Globus pallidus (tissue), 1 donor: ENCODE measurements around the gene PTPN20.
A peak's percentile ranks its signal among the peaks of the same experiment; 100 is the strongest.

Experiments used
- DNase-seq: peaks from one replicate; pipeline ENCODE4 v3.0.0-alpha.2; 2015; ENCODE audit warnings: low spot score

The PTPN20 gene

GRCh38 chr10:47034441-47035051 is 123.3 kb downstream of the PTPN20 start:
- DNase-seq: no peak

DNA sequence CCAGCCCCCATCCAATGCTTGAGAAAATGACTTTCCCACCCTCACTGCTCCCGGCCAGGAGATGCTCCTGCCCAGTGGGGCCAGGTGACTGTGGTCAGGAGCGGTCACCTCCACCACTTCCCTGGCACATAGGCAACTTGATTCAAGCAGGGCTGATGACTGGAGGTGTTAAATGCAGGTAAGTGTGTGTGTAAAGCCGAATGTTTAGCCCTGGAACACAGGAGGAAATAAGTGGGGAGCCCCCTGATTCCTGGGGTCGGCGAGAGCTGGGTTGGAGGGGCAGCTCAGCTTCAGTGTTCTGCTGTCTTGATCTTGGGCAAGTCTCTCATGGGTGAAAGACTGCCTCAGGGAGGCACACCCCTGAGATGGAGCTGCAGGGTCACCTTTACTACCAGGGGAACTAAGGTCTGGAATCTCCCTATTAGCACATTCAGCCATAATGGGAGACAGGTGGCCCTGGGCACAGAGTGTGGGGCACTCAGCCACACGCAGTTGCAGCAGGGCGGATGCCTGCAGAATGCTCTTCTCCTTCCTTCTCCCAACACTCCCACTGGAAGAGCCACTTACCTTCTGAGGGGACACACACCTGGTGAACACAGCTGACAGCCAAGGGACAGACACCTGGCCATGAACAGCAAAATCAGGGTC is 124.1 kb downstream of the PTPN20 start:
- DNase-seq: no peak

- DNase-seq: no peak
Observed at GRCh38 chr10:47035819-47036337, 124.7 kb downstream of the PTPN20 start.

- no peak for DNase-seq
Observed at GRCh38 chr10:47036771-47037170, 125.5 kb downstream of the PTPN20 start.

DNA sequence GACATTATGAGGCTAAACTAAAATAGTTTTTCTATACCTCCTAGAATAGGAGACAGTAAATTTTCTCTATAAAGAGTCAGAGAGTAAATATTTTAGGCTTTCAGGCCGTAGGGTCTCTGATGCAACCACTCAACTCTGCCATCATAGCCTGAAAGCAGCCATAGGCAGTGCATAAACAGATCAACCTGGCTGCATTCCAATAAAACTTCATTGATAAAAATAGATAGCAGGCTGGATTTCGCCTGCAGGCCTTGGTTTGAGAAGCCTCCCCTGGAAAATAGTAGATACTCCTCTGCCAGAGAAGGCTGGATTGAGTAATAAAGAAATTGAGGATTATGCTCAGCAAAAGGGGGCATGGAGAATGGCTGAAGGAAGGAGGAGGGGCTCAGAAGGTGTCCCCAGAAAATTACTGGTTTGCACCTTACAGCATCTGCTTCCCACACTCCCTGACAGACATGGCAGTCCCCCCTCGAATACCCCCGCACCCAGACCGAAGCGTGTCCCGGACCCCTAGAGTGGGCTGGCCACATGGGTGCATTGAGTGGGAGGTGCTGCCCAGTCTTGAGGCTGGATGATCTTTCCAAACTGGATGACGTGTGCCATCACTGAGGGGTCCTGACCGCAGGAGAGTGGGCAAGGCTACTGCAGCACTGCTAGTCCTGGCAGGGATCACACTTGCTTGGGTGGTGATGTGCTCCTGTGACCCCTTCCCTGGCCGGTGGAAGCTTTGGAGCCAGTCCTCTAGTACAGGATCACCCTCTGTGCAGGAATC is 126.6 kb downstream of the PTPN20 start:
- no peak for DNase-seq

DNA sequence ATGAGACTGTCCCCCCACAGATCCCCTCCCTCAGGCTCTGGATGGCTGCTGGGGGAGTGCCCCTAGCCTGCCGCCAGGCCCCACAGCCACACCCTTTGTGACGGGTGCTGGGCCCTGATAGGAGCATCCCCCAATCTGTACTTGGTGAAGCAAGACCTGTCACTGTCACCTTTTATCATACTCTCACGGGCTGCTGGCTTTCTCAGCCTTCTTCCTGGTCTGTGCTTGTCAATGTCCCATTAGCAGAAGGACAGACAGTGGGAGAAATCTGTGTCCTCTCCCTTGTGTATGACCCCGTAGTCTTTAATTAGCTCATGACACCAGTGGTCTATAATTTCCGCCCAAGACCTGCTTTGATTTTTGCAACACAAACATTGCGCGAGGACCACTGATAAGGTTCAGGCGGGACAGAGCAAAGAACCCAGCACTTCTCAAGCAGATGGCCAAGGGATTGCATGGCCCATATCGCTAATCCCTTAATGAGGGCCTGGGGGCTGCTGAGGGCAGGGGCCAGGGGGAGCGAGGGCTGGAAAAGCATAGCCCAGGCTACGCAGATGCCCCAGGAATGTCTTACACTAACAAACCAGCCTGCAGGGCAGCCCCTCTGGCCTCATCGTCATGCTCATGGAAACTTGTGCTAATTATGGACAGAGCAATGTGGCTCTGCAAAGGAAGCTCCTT is 127.8 kb downstream of the PTPN20 start:
- no peak for DNase-seq

GRCh38 chr10:47039562-47039913 is 128.3 kb downstream of the PTPN20 start:
- no peak for DNase-seq

DNA sequence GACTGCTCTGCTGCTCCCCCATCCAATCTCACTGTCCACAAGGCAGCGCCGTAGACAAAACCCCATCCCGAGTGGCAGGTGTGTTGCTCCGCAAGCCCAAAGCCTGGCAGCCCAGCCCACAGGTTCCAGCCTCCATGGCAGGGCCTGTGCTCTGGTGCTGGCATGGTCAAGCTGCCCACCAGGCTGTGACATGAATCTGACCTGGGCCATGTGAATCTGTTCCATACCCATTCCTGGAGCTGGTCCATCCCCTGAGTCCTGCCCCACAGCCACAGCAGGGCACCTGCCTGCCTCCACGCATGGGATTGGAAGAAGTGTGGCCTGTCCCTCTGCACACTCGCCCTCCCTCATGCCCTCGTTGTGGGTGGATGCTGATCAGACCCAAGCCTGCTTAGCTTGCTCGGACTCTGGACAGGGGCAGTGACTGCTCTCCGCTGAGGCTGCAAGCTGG is 128.8 kb downstream of the PTPN20 start:
- no peak for DNase-seq

DNA sequence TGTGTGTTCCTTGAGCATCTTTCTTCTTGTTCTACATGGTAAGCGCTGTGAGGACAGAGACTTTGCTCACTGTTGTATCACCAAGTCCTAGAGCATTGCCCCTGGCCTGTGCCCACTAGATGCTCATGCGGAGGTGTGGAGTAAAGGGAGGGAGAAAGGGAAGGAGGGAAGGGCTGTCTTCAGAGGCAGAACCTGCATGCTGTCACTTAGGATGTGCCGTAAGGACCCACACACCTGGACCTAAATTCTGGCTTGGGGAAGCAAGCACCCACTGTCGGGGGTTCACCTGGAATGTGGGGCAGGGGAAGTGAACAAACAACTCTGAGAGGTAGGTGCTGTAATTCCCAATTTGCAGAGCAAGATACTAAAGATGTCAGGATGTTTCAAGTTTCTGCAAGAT is 129.5 kb downstream of the PTPN20 start:
- no peak for DNase-seq

DNA sequence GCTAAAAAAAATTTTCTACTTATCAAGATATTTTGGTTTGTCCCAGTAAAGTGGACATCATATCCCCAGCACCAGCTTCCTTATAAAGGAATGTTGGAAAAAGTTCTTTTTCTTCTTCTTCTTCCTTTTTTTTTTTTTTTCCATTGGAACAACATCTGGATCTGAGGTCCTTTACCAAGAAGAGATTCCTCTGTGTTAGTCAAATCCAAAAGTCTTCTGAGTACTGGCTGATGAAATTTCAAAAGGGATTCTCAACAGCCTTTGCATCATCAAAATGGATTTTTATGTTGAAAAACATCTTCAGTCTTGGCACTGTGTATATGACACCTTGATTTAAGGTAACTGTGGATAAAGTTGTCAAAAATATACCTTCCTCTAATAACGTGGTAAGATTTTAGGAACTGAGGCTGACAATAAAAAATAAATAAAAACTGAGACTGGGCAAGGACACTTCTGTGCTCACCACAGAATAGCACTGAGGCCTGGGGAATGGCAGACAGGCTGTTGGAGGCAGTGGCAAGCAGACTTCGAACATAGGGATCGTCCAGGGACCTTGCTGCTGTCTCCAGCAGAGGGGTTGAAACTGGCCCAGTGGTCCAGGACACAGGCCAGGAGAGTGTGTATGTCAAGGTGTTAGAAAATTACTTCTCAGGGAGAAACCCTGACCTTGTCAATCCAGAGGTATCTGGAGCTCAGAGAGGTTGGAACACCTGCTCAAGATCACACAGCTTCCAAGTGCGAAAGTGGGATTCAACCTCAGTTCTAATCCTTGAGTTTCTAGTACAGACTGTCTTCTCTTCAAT is 130.4 kb downstream of the PTPN20 start:
- DNase-seq: no peak

GRCh38 chr10:47042199-47042473 is 130.9 kb downstream of the PTPN20 start:
- DNase-seq: no peak

DNA sequence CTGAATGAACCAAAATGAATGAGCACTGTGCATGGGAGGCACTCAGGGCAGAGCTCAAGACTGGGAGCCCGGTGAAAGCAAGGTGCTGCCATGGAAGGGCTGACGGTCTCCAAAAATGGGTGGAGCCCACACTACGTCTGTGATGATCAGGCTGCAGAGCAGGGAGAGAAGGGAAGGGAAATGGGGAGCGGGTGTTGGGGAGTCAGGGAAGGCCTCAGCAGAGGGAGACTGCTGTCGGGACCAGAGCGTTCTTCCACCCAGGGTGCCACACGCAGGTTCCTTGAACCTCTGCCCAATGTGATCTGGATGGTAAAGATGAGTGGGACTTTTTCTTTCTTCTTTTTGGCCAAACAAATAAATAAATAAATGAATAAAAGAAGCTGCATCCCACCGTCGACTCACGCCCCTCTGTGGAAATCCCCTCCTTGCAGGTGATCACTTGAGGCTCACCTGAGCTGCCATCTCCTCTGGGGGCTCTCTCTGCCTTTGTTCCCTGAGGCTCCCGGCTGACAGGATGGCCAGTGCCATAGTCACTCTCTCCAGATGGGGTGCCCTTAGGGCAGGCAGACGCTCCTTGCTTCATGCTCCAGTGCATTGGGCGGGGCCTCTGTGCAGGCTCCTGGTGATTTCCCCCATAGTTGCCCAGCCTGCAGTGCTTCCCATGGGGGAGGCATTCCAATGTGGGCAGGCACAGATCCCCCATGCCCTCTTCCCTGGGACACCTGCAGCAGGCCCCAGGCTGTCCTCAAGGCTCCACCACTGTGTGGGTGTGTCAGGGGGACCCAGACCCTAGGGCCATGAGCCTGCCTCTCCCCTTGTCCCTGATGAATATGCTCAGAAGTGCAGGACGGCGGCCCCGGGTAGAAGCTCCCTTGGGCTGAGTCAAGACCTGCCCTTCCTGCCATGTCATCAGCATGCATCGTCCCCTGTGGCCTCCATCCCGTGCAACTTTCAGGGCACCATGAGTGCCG is 131.8 kb downstream of the PTPN20 start:
- DNase-seq: no peak

- DNase-seq: no peak
Observed at GRCh38 chr10:47043928-47044538, 132.8 kb downstream of the PTPN20 start.

- DNase-seq: no peak
Observed at GRCh38 chr10:47044741-47045140, 133.5 kb downstream of the PTPN20 start.

DNA sequence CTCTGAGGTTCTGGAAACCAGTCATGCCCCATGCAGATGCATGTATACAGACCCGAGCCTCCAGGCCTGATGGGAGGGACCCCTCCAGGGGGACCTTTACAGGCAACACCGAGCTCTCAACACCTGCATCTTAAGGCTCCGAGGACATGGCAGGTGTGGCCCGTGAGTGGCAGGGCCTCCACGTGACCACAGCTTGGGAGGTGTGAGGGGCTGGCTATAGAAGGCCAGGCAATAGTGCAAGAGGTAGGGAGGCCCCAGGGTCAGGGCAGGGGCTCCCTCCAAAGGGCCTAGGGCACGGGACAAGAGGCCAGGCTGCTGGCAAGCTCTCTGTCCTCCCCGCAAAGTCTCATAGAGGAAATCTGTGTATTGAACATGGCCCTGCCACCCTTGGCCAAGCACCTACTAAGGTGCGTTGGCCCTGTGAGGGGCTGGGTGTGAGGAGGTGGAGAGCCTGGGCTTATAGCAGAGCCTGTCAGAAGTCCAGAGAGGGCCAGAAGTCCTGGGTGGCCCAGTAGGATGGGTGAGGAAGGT is 134.2 kb downstream of the PTPN20 start:
- DNase-seq: no peak

- no peak for DNase-seq
Observed at GRCh38 chr10:47046321-47047126, 135.3 kb downstream of the PTPN20 start.

- DNase-seq: no peak
Observed at GRCh38 chr10:47047127-47047504, 135.9 kb downstream of the PTPN20 start.

DNA sequence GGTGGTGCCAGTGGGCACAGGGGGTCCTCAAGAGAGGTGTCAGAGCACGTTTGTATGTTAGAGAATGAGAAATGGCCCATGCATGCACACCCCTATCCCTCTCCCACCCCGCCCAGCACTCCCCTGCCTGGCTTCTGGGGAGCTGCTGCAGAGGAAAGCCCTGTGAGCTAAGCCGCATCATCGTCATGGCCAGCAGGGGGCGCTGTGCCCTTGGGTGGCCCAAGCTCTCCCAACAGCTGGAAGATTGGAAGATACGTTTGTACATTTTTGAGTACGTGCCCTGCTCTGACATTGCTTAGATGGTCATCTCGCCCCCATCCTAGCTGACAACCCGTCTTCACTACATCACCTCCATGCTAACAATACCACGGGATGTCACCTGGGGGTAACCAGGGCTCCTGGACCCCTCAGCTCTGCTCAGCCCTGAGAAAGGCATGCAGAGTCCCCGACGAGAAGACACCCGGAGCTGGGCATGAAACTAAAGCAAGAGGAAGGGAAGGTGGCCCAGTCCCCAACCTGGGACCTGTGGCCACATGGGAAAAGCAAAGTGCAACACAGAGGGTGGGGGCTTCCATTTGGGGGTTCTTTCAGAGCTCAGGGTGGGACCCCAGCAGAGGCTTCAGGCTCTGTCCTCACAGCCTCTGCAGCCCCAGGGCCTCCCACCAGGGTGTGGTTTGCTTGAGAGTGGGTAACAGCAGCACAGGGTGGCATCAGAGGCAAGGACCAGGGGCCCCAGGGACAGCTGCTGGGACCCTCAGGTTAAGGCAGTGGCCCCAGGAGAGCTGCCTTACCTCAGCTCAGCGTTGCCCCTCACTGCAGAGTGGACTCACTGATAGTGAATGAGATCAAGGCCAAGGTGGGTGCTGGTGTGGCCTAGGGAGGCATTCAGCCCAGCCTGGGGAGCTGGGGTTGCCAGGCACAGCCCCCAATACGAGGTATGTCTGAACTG is 136.6 kb downstream of the PTPN20 start:
- DNase-seq: peak; percentile 36
